Muscle of arm (tissue), 12 donors: ENCODE results near the gene TSPAN9. TPM values are rescaled to one million over a fixed set of nuclear protein-coding genes. Genes with fewer than 3 reads are reported as not detected.

Experiments used
- DNase-seq: peaks from one replicate; pipeline ENCODE4 v3.0.0-alpha.2; 2013
- polyA plus RNA-seq, 12 donors: library from polyadenylated mRNA; unstranded; fragments of 120-200 nt; gene quantifications; one replicate each; pipeline ENCODE4 v1.2.1, GENCODE V29; 2013; ENCODE audit not compliant: insufficient read length in 12 of 12

The TSPAN9 gene
- polyA plus RNA-seq, 12 donors: 55.2 to 563 (median 115) TPM

DNA sequence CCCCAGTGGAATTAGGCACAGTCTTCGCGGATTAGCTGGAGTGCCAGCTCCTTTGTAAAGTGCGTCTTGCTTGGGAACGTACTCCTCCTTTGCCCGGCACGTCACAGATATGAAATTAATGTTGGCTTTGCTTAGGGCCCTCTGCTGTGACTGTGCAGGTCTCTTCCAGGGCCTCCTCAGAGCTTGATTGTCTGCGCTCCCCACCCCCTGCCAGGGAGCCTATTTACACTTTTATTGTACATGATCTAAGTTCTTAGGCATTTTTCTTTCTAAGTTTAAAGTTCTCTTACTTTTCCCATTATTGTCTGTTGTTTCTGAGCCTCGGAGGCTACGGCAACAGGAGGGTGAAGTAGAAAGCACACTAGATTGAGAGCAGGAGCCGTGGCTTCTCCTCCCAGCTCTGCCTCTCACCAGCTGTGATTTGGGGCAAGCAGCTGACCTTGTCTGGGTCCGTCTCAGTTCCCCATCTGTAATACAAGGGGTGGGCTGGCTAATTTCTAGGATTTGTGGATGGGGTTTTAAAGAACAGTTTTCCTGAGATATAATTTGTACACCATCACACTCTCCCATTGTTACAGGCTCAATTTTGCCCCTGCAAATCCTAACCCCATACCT is 81.8 kb downstream of the TSPAN9 start:
- DNase-seq: no peak

- DNase-seq: no peak
Measured at GRCh38 chr12:3160081-3160480, 82.9 kb downstream of the TSPAN9 start.

GRCh38 chr12:3161861-3162260 is 84.7 kb downstream of the TSPAN9 start:
- no peak for DNase-seq

- DNase-seq: no peak
Measured at GRCh38 chr12:3164454-3165077, 87.4 kb downstream of the TSPAN9 start.

DNA sequence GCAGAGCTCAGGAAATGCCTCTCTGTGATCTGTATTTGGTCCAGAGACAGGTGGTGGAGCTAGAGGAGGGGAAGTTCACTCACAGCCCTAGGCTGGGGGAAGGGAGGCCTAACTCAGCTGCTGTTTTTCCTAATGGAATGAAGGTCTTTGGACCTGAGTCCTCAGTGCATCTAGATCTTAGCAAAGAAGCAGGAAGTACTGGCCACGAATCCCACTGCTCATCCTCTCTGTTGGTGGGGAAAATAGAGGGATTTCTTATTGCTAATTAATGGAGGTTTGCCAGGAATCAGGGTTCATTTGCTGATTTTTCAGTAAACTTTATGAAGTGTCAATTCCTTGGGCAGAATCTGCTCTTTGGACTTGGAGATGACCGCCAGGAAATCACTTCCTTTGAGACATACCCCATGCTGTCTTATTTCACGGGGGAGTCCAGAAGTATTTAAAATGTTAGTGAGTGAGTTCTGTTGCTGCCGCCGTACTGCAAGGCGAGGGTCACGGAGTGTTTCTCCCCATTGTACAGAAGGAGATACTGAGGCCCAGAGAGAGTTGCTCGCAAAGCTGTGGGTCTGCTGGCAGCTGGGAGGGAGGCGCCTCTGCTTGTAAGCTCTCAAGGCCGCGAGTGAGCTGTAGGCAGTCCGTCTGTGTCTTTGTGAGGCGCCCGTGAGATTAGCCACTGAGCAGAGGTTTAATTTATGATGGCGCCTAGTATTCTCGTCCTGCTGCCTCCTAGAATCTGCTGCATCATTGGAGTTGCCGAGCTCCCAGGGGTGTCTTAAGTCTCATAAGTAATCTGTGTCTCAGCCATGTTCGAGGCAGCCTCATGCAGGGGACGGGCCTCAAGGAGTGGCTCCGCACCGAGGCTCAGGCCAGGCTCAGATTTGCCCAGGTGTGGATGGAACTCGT is 88.2 kb downstream of the TSPAN9 start:
- DNase-seq: no peak

- DNase-seq: no peak
Measured at GRCh38 chr12:3167636-3168035, 90.5 kb downstream of the TSPAN9 start.

DNA sequence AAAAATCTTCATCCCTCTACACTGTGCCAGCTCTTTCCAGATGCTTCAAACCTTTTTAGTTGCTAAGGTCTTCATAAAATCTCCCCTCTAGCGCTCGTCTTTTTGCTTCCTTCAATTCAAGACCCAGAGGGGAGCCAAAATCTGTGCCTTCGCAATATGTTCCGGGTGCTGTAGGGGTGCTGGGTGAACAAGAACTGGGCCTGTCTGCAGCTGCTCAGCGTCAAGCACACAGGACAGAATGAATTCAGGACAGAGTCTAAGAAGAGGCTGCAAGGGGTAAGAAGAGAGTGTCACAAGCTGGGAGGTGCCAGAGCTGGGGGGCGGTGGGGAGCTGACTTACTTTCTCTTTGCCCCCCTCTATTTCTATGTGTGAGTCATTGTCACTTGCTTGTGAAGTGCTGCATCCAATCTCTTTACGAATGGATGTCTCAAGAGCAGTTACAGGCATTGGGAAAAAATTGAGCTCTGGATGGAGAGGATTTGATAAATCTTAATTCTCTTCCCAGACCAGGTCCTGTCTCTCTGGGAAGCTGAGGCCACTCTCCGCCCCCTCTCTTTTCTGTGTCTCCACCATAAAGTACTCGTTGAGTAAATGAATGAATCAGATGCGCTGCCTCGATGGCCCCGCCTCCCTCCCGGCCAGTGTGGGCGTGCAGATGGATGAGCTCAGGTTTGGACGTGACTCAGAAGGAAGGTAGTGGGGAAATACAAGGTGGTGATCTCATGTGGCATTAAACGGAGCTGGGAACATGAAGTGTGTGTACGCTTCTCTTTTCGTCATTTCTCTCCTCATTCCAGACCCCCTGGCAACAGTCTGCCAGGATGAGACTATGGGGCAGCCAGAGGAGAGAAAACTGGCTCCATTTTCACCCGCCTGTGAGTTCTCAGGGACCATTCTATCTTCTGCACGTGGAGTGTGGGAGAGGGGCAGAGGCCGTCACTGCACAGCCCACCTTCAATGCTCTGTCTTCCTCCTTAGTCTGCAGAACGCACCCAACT is 91.3 kb downstream of the TSPAN9 start:
- DNase-seq: no peak

GRCh38 chr12:3170423-3171194 is 93.4 kb downstream of the TSPAN9 start:
- DNase-seq: no peak

DNA sequence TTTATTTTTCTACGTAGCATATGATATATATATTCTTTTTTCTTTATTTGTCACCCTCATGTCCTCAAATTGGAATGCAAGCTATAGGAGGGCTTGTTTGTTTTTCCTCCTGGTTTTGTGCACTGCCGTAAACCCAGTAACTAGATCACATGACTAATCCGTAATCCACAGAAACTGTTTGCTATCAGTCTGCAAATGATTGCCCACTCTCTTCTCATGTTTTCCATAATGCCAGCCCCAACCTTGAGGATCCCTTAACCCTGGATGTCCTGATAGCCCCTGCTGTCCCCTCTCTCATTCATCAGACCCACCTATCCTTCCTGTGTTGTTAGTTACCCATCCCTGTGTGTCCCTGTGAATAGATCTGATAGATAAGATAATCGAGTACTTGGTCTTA is 94.0 kb downstream of the TSPAN9 start:
- no peak for DNase-seq

GRCh38 chr12:3172124-3173007 is 95.2 kb downstream of the TSPAN9 start:
- DNase-seq: no peak

DNA sequence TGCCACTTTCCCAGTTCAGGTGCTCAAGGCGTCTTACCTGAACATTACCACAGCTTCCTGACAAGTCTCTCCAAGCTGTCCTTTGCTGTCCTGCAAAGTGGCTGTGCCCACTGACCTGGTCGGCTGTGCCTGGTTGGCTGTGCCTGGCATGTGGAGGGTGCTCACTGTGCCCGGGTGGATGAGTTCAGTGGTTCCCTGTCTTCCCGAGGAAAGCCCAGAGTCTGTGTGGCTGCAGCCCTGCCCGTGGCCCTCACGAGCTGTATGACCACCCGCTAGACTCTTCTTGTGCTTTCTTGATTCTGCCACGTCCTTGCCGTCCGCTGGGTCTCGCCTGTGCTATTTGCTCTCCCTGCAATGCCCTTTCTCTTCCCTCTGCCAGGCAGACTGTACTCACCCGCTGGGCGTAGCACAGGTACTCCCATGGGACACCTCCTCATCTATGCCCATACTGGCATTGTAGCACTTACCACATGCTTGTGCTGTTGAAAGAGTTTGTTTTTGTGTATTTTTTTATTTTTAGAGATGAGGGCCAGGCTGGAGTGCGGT is 95.9 kb downstream of the TSPAN9 start:
- DNase-seq: no peak

DNA sequence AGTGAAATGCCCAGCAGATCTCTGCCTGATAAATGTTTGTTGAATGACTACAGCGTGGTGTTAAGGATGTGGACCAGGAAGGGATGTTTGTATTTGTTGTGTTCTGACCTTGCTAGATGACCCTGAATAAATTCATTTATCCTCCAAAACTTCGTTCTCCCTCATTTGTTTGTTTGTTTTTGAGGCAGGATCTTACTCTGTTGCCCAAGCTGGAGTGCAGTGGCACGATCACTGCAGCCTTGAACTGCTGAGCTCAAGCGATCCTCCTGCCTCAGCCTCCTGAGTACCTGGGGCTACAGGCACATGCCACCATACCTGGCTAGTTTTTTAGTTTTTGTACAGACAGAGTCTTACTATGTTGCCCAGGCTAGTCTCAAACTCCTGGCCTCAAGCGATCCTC is 96.7 kb downstream of the TSPAN9 start:
- DNase-seq: no peak

- no peak for DNase-seq
Measured at GRCh38 chr12:3175238-3175637, 98.1 kb downstream of the TSPAN9 start.

- DNase-seq: no peak
Measured at GRCh38 chr12:3176754-3177153, 99.6 kb downstream of the TSPAN9 start.

GRCh38 chr12:3177778-3178425 is 100.7 kb downstream of the TSPAN9 start:
- DNase-seq: no peak

- no peak for DNase-seq
Measured at GRCh38 chr12:3178671-3179313, 101.6 kb downstream of the TSPAN9 start.

DNA sequence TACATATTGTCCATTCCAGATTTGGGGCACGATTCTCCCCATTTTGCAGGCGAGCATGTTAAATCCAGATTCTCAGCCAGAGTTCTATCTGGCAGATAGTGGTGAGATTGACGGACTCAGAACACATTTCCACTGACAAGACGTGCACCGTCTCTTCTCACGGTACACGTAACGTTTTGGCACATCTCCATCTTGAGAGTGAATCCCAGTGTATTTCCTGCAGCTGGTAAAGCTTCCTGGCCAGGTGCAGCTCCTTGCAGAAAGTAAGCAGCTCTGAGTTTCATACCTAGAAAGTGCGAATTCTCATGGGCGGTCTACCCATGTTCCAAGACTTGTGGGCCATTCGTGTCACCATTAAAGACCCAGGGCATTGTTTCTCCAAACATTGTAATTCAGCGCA is 102.6 kb downstream of the TSPAN9 start:
- no peak for DNase-seq

DNA sequence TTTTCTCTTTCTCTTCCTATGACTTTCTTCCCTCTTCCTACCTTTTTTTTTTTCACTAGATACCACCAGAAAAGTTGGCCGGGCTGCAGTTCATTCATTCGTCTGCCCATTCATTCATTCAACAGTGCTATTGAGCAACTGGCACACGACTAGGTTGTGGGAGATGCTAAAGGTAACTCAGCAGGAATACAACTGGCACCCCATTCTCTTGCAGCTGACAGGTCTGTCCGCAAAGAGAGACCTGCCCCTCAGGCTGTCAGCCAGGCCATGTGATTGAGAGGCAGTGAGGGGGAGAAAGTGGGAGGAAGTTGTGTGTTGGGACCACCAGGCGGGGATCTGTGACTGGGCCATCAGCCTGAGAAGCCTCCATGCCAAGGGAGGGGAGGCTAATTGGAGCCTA is 105.2 kb downstream of the TSPAN9 start:
- no peak for DNase-seq
